GM21515 (cell line): ENCODE results near the gene IL21R.
"Not testable (repeated sequence)": the region's sequence is repeated elsewhere in the genome, so short reads cannot be mapped to it uniquely, and the experiment has no call there.

ENCODE experiments used
- ATAC-seq: cut with Tn5 transposase; IDR thresholded peaks from one replicate; pipeline ENCODE4 v1.9.1; 2021; ENCODE audit not compliant: unreplicated experiment

Gene IL21R

GRCh38 chr16:27426423-27427408 lies 24.7 kb downstream of the IL21R start:
- peak; percentile 68 for ATAC-seq

DNA sequence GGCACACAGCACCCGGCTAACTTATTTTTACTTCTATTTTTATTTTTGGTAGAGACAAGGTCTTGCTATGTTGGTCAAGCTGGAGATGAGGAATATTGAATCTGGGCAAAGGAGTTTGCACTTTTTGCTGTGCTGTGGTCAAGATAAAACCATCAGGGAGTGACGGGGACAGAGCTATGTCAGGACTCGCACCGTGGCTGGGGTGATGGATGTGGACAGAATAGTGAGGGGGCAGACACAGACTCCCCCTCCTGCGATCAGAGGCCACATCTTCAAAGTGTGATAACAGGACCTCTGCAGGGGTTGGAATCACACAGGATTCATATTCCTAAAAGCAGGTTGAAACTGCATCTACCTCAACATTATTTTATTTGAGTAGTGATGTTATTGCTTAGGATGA lies 25.6 kb downstream of the IL21R start:
- ATAC-seq: no peak

GRCh38 chr16:27428026-27428785 lies 26.2 kb downstream of the IL21R start:
- no peak for ATAC-seq

- no peak for ATAC-seq
Measured at GRCh38 chr16:27429330-27429871, 27.4 kb downstream of the IL21R start.

GRCh38 chr16:27429981-27430441 lies 28.0 kb downstream of the IL21R start:
- no peak for ATAC-seq

DNA sequence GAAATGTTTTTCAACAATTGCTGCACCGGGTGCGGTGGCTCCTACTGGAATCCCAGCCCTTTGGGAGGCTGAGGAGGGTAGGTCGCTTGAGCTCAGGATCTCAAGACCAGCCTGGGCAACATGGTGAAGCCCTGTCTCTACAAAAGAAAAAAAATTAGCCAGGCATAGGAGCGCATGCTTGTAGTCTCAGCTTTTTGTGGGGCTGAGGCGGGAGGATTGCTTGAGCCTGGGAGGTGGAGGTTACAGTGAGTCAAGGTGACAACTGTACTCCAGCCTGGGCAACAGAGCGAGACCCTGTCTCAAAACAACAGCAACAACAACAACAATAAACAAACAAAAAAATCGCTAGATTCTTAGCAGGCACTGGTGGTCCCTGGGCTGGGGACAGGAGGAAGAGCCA lies 28.5 kb downstream of the IL21R start:
- no peak for ATAC-seq

GRCh38 chr16:27430923-27431484 lies 29.0 kb downstream of the IL21R start:
- no peak for ATAC-seq

- no peak for ATAC-seq
Measured at GRCh38 chr16:27431773-27432532, 30.0 kb downstream of the IL21R start.

GRCh38 chr16:27432558-27432957 lies 30.6 kb downstream of the IL21R start:
- no peak for ATAC-seq

- ATAC-seq: not testable (repeated sequence)
Measured at GRCh38 chr16:27433191-27433590, 31.2 kb downstream of the IL21R start.

GRCh38 chr16:27433636-27434035 lies 31.7 kb downstream of the IL21R start:
- no peak for ATAC-seq

- ATAC-seq: no peak
Measured at GRCh38 chr16:27434141-27435051, 32.4 kb downstream of the IL21R start.

DNA sequence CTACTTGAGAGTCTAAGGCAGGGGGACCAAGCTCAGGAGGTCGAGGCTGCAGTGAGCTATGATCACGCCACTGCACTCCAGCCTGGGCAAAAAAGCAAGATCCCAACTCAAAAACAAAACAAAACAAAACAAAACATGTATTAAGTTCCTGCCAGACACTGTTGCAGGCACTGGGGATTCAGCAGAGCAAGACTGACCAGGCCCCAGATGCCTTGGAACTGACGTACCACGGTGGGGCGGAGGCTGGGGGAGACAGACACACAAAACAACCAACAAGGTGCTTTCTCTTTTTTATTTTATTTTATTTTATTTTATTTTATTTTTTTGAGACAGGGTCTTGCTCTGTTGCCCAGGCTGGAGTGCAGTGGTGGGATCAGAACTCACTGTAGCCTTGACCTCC lies 33.2 kb downstream of the IL21R start:
- ATAC-seq: not testable (repeated sequence)

GRCh38 chr16:27436065-27436464 lies 34.1 kb downstream of the IL21R start:
- no peak for ATAC-seq

- no peak for ATAC-seq
Measured at GRCh38 chr16:27436921-27437650, 35.1 kb downstream of the IL21R start.

DNA sequence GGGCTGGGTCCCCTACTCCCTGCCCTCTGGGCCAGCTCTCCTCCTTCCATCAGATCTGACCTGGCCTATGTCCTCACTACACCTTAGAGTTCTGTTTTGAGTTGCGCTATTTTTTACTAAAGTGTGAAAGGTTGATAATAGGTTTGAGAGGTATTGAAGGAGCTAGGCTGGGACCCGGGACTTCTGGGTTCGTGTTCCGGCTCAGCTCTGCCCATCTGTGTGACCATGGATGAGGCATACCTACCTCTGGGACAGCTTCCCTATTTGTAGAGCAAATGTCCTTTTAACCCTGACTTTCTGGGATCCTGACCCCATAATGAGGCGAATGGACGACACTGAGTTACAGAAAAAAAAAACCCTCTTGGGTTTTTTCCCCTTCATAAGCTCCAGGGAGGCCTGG lies 36.0 kb downstream of the IL21R start:
- ATAC-seq: no peak

DNA sequence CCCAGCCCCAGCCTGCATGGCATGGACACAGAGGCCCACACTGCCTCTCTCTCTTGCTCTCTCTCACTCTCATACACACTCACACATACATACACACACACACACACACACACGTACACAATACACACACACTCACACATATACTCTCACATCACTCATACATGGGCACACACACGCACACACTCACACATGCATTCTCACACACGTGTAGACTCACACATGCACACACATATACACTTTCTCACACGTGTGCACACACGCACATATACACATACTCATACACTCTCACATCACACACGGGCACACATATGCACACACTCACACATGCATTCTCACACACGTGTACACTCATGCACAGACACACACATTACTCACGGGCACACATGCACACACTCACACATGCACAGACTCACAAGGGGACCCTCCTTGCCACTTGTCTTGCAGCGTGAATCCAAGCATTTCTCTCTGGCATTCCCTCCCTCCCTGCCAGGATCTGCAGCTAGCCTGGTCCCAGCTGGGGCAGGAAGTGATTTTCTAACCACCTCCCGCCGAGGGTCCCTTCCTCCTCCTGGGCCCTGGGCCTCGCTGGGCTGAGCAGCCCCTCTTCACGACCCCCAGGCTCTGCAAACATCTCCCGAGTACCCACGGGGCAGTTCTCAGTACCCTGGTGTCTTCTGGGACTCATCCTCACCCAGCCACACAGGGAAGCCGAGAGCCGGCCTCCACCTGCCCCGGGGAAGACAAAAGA lies 37.5 kb downstream of the IL21R start:
- ATAC-seq: no peak

DNA sequence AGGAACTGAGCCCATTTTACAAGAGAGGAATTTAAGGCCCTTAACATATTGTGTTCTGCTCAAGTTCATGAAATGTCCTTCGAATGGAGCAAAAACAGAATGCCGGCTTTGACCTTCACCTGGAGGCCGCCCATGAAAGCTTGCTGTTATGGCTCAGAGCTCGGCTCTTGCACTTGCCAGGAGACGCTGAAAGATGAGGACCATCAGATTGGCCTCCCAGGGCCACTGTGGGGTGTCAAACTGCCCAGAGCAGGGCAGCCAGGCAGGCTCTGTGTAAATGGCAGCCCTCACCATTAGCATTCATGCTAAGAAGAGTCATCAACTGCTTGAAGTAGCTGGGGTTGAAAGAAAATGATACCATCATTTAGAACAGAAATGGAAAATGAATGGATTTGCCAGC lies 39.3 kb downstream of the IL21R start:
- no peak for ATAC-seq
